ENCODE results near the gene MYBPH. TPM values are rescaled to one million over a fixed set of nuclear protein-coding genes. Genes with fewer than 3 reads are reported as not detected.

Gene MYBPH
- polyA plus RNA-seq, 1 donor from 2014 or later = not detected

GRCh38 chr1:203185061-203185461 lies 9.4 kb upstream of the MYBPH start:
- no peaks in the 10 kb centered on the region for H4K20me1 ChIP-seq (ENCODE audit: insufficient read depth)
- H3K79me2 ChIP-seq (replicated peaks; ENCODE audit: insufficient read depth, low read length) = no peaks in the 10 kb centered on the region
- H3K4me3 ChIP-seq (ENCODE audit: low read length) = no peak overlapping the region

GRCh38 chr1:203184467-203184866 lies 8.8 kb upstream of the MYBPH start:
- Histone ChIP-seq H3K9me3 (ENCODE audit: low read length) (no peaks in the 10 kb centered on the region), H3K4me3 (ENCODE audit: low read length) (no peak overlapping the region), H3K9ac (ENCODE audit: low read length) (no peak overlapping the region), H3K27me3 (ENCODE audit: insufficient read depth, low read depth, low read length) (no peaks in the 10 kb centered on the region), H4K20me1 (ENCODE audit: insufficient read depth) (no peaks in the 10 kb centered on the region), H2AFZ (ENCODE audit: low read depth, low read length) (no peak overlapping the region), H3K4me2 (ENCODE audit: low read length) (no peak overlapping the region), H3K27ac (ENCODE audit: low read length) (no peak overlapping the region), H3K36me3 (ENCODE audit: insufficient read depth, low read length) (no peaks in the 10 kb centered on the region), H3F3A (ENCODE audit: insufficient read depth, low read length, poor library complexity, severe bottlenecking) (no peaks in the 10 kb centered on the region), H3K79me2 (replicated peaks; ENCODE audit: insufficient read depth, low read length) (no peaks in the 10 kb centered on the region), H3K9me2 (ENCODE audit: insufficient read depth, low read length) (no peaks in the 10 kb centered on the region)
- TF ChIP-seq MXI1 (conservative IDR thresholded peaks at IDR 0.05; ENCODE audit: poor library complexity, severe bottlenecking) (no peak), SMC3 (conservative IDR thresholded peaks at IDR 0.05; ENCODE audit: poor library complexity) (no peak), CTCF (IDR thresholded peaks at IDR 0.05; ENCODE audit: poor library complexity, severe bottlenecking) (no peak), EZH2 (IDR thresholded peaks at IDR 0.05; ENCODE audit: borderline replicate concordance, insufficient read depth, low read length, poor library complexity, severe bottlenecking) (no peak), RAD21 (conservative IDR thresholded peaks at IDR 0.05) (no peak), TAF1 (IDR thresholded peaks at IDR 0.05; ENCODE audit: low read depth) (no peak)

More at GRCh38 chr1:203185061-203185461, 9.4 kb upstream of the MYBPH start:
- TF ChIP-seq REST (IDR thresholded peaks at IDR 0.05; ENCODE audit: borderline replicate concordance) (no peak), SMC3 (conservative IDR thresholded peaks at IDR 0.05; ENCODE audit: poor library complexity) (no peak), EZH2 (IDR thresholded peaks at IDR 0.05; ENCODE audit: borderline replicate concordance, insufficient read depth, low read length, poor library complexity, severe bottlenecking) (no peak), MXI1 (conservative IDR thresholded peaks at IDR 0.05; ENCODE audit: poor library complexity, severe bottlenecking) (no peak), CTCF (IDR thresholded peaks at IDR 0.05; ENCODE audit: poor library complexity, severe bottlenecking) (no peak), POLR2AphosphoS5 (IDR thresholded peaks at IDR 0.05) (no peak), TAF1 (IDR thresholded peaks at IDR 0.05; ENCODE audit: low read depth) (no peak), EP300 (conservative IDR thresholded peaks at IDR 0.05; ENCODE audit: poor library complexity, severe bottlenecking) (no peak), RAD21 (conservative IDR thresholded peaks at IDR 0.05) (no peak)
- Histone ChIP-seq H3K9ac (ENCODE audit: low read length) (no peak overlapping the region), H3K27ac (ENCODE audit: low read length) (no peak overlapping the region), H3K9me3 (ENCODE audit: low read length) (no peaks in the 10 kb centered on the region), H3K36me3 (ENCODE audit: insufficient read depth, low read length) (no peaks in the 10 kb centered on the region), H2AFZ (ENCODE audit: low read depth, low read length) (no peak overlapping the region), H3F3A (ENCODE audit: insufficient read depth, low read length, poor library complexity, severe bottlenecking) (no peaks in the 10 kb centered on the region), H3K9me2 (ENCODE audit: insufficient read depth, low read length) (no peaks in the 10 kb centered on the region), H3K27me3 (ENCODE audit: insufficient read depth, low read depth, low read length) (no peaks in the 10 kb centered on the region), H3K4me2 (ENCODE audit: low read length) (no peak overlapping the region)

Measured in neural cell (in vitro differentiated cells).